OCI-LY7 (cell line): ENCODE results near the gene USP48. TPM values are rescaled to one million over a fixed set of nuclear protein-coding genes. Genes with fewer than 3 reads are reported as not detected.

Source experiments
- BruUV-seq: library from RNA; stranded (reverse); fragments of 400-500 nt; replicated peaks from 2 replicates; lab custom pipeline; 2021; lab: Mats Ljungman, UMichigan
- CTCF ChIA-PET: fragments of 300-600 bp; sonication (Branson Sonifier 250); formaldehyde crosslinking; loops from one replicate; lab custom pipeline; 2022; ENCODE audit warnings: antibody characterized with exemption; ENCODE audit not compliant: unreplicated experiment; lab: Charles Lee
- POLR2A ChIA-PET: fragments of 300-600 bp; sonication (Branson Sonifier 250); formaldehyde crosslinking; loops from one replicate; lab custom pipeline; 2022; ENCODE audit warnings: antibody characterized with exemption; lab: Charles Lee
- DNase-seq: peaks from one replicate; pipeline ENCODE4 v3.0.0-alpha.2; 2015; ENCODE audit warnings: low spot score
- H2AFZ ChIP-seq: fragments of 200-600 bp; sonication (generic), shearing (Covaris generic); 2 replicates; pipeline ENCODE4 v1.6.1; 2014; ENCODE audit warnings: mild to moderate bottlenecking, antibody characterized with exemption, low read length, moderate library complexity
- H3K27ac ChIP-seq: fragments of 200-600 bp; sonication (generic); 2 replicates; pipeline ENCODE4 v1.5.1; 2014; ENCODE audit warnings: mixed run types, low read depth, mild to moderate bottlenecking, moderate library complexity, low read length, inconsistent platforms; ENCODE audit not compliant: poor library complexity, severe bottlenecking
- H3K36me3 ChIP-seq: fragments of 200-600 bp; sonication (generic); 2 replicates; pipeline ENCODE4 v1.6.1; 2014; ENCODE audit warnings: mild to moderate bottlenecking, antibody characterized with exemption, low read length, moderate library complexity, mixed read lengths; ENCODE audit not compliant: insufficient read depth
- H3K4me1 ChIP-seq: fragments of 200-600 bp; sonication (generic); 2 replicates; pipeline ENCODE4 v1.5.1; 2014; ENCODE audit warnings: mild to moderate bottlenecking, low read length; ENCODE audit not compliant: insufficient read depth, poor library complexity, severe bottlenecking
- H3K4me2 ChIP-seq: fragments of 200-600 bp; sonication (generic); 2 replicates; pipeline ENCODE4 v1.6.1; 2014; ENCODE audit warnings: mild to moderate bottlenecking, low read length
- H3K4me3 ChIP-seq: fragments of 200-600 bp; sonication (generic); 2 replicates; pipeline ENCODE4 v1.5.1; 2014; ENCODE audit warnings: mild to moderate bottlenecking, low read depth, low read length; ENCODE audit not compliant: poor library complexity, severe bottlenecking
- H3K79me2 ChIP-seq: fragments of 200-600 bp; sonication (generic); 2 replicates; pipeline ENCODE4 v1.6.1; 2016; ENCODE audit warnings: low read depth, mild to moderate bottlenecking, low read length, moderate library complexity, mixed read lengths; ENCODE audit not compliant: insufficient read depth
- H3K9me2 ChIP-seq: fragments of 200-600 bp; sonication (generic); 2 replicates; pipeline ENCODE4 v1.6.1; 2016; ENCODE audit warnings: mild to moderate bottlenecking, low read length, mixed read lengths; ENCODE audit not compliant: insufficient read depth
- H3K9me3 ChIP-seq: fragments of 200-600 bp; sonication (generic); 2 replicates; pipeline ENCODE4 v1.6.1; 2014; ENCODE audit warnings: mild to moderate bottlenecking, mixed run types, low read length, mixed read lengths
- H4K20me1 ChIP-seq: fragments of 200-600 bp; sonication (generic); 2 replicates; pipeline ENCODE4 v1.6.1; 2014; ENCODE audit warnings: mild to moderate bottlenecking, antibody characterized with exemption, low read length, moderate library complexity, mixed read lengths; ENCODE audit not compliant: insufficient read depth
- EZH2phosphoT487 ChIP-seq: fragments of 200-600 bp; sonication (generic); IDR thresholded peaks from 2 replicates; pipeline ENCODE4 v1.6.1; 2018; ENCODE audit warnings: low read depth, borderline replicate concordance, mild to moderate bottlenecking, mixed run types, antibody characterized with exemption, low read length, moderate library complexity, mixed read lengths
- intact Hi-C: fragments of 100-400 bp; cut with micrococcal nuclease; formaldehyde crosslinking; loops from one replicate; pipeline ENCODE4 v1.10.0; 2022; ENCODE audit not compliant: unreplicated experiment
- total RNA-seq, 2 experiments: library from RNA; depleted of rRNA in 1 of 2; stranded (reverse); fragments of >200 nt in 1 of 2; shearing (Covaris generic) in 1 of 2; gene quantifications; 2 replicates each; pipeline ENCODE4 v1.2.3, GENCODE V29; 2014 to 2022
- TF ChIP-seq, protein P1 (sequence below): fragments of 200-600 bp; sonication (generic); conservative IDR thresholded peaks from 2 replicates; pipeline ENCODE4 v1.5.1; 2014; ENCODE audit warnings: mild to moderate bottlenecking, antibody characterized with exemption, low read length, moderate library complexity, mixed read lengths

USP48 gene
- total RNA-seq, 2 experiments from 2014 or later: 45.0 to 98.3 TPM

GRCh38 chr1:21830792-21831453 is 48.0 kb upstream of the USP48 start:
- H3K4me3 ChIP-seq: no peak overlapping the region
- BruUV-seq: no TSS peak
- TF ChIP-seq, protein P1, sequence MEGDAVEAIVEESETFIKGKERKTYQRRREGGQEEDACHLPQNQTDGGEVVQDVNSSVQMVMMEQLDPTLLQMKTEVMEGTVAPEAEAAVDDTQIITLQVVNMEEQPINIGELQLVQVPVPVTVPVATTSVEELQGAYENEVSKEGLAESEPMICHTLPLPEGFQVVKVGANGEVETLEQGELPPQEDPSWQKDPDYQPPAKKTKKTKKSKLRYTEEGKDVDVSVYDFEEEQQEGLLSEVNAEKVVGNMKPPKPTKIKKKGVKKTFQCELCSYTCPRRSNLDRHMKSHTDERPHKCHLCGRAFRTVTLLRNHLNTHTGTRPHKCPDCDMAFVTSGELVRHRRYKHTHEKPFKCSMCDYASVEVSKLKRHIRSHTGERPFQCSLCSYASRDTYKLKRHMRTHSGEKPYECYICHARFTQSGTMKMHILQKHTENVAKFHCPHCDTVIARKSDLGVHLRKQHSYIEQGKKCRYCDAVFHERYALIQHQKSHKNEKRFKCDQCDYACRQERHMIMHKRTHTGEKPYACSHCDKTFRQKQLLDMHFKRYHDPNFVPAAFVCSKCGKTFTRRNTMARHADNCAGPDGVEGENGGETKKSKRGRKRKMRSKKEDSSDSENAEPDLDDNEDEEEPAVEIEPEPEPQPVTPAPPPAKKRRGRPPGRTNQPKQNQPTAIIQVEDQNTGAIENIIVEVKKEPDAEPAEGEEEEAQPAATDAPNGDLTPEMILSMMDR: no peak
- no peak for TF ChIP-seq EZH2phosphoT487
- DNase-seq: no peak
- ChIA-PET POLR2A (no interaction called here), CTCF (no interaction called here)
- no peak overlapping the region for H2AFZ ChIP-seq
- no peaks in the 10 kb centered on the region for H4K20me1 ChIP-seq
- H3K4me2 ChIP-seq: no peak overlapping the region
- H3K27ac ChIP-seq: no peak overlapping the region
- H3K4me1 ChIP-seq: no peaks in the 10 kb centered on the region
- no peaks in the 10 kb centered on the region for H3K79me2 ChIP-seq
- no peaks in the 10 kb centered on the region for H3K36me3 ChIP-seq
- no peaks in the 10 kb centered on the region for H3K9me3 ChIP-seq
- no peaks in the 10 kb centered on the region for H3K9me2 ChIP-seq
- intact Hi-C loops: no loop called here

DNA sequence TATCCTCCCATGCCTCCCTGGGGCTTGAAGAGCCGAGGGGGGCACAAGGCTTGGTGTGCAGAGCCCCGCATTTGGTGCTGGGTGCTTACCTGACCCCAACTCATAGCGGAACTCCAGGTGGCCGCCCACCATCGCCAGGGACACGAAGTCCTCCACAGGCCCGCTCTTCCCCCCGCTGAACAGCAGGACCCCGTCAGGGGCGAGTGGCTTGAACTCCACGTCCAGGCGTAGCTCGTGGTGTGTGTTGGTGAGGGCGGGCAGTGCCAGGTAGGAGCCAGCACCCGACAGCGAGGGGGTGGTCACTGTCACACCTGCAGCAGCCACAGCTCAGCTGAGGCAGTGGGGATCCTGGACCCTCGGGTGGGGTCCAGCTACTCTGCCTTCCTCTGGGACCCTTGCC is 46.3 kb upstream of the USP48 start:
- DNase-seq: no peak
- H3K4me2 ChIP-seq: no peak overlapping the region
- H3K4me1 ChIP-seq: no peaks in the 10 kb centered on the region
- no peaks in the 10 kb centered on the region for H3K79me2 ChIP-seq
- H3K9me3 ChIP-seq: no peaks in the 10 kb centered on the region
- CTCF ChIA-PET: no interaction called here
- H4K20me1 ChIP-seq: no peaks in the 10 kb centered on the region
- intact Hi-C loops: no loop called here
- no peak overlapping the region for H2AFZ ChIP-seq
- no peak overlapping the region for H3K4me3 ChIP-seq
- TF ChIP-seq EZH2phosphoT487: no peak
- TF ChIP-seq, protein P1: no peak
- H3K27ac ChIP-seq: no peak overlapping the region
- BruUV-seq: no TSS peak
- POLR2A ChIA-PET: no interaction called here
- H3K9me2 ChIP-seq: no peaks in the 10 kb centered on the region
- no peaks in the 10 kb centered on the region for H3K36me3 ChIP-seq

GRCh38 chr1:21828506-21829210 is 45.7 kb upstream of the USP48 start:
- Histone ChIP-seq H3K4me3 (no peak overlapping the region), H3K4me2 (no peak overlapping the region), H3K36me3 (no peaks in the 10 kb centered on the region), H4K20me1 (no peaks in the 10 kb centered on the region), H3K79me2 (no peaks in the 10 kb centered on the region), H2AFZ (no peak overlapping the region), H3K9me3 (no peaks in the 10 kb centered on the region), H3K9me2 (no peaks in the 10 kb centered on the region), H3K4me1 (no peaks in the 10 kb centered on the region), H3K27ac (no peak overlapping the region)
- ChIA-PET CTCF (no interaction called here), POLR2A (no interaction called here)
- intact Hi-C loops: no loop called here
- BruUV-seq: no TSS peak
- TF ChIP-seq EZH2phosphoT487: no peak
- TF ChIP-seq, protein P1: no peak
- DNase-seq: no peak
